GM12864 (cell line): ENCODE results near the gene CYLD.

ENCODE experiments used
- DNase-seq: peaks from one replicate; pipeline ENCODE4 v3.0.0-alpha.2; 2011; ENCODE audit warnings: low read depth
- H3K4me3 ChIP-seq: 2 replicates; pipeline ENCODE4 v1.5.1; 2011; ENCODE audit warnings: mild to moderate bottlenecking, low read depth, low read length, control low read depth
- TF ChIP-seq, protein P1 (sequence below): IDR thresholded peaks from 2 replicates; pipeline ENCODE4 v1.5.1; 2011; ENCODE audit warnings: low read depth, mild to moderate bottlenecking, moderate library complexity, low read length, control low read depth, inconsistent platforms; ENCODE audit errors: missing control alignments

Gene CYLD

DNA sequence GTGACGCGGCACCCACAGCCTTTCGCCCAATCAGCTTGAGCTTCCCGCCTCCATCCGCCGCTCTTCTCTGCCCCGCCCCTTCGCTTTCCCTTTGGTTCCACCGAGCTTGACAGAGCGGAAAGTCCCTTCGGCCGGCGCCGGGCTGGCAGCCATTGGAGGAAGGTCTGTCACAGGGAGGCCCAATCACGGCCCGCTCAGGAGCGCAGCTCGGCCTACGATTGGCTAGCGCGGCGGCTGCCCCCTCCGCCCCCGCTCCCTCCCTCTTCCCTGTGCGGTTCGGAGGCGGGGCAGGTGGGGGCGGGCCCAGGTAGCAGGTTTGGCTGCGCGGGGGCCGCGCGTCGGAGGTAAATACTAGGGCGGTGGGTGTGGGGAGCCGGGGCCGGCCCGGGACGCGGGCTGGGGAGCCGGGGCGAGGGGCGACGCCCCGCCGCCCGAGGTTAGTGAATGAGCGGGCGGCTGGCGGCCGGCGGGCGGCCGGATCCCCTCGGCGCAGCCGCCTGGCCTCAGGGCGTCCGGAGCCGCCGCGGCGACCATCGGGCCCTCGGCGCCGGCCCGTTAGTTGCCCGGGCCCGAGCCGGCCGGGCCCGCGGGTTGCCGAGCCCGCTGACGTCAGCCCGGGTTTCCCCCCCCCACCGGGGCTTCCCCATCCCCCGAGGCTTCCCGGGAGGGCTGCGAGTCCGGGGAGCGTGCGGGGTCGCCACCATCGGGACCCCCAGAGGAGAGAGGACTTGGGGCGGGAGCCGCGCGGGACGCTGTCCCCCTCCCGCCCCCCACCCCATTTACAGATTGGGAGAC, at the start of gene CYLD:
CYLD (plus strand) TSS at position 306 of the 795 bp plus-strand sequence. CDS start 7,613 bp downstream, outside the sequence.
- TF ChIP-seq, protein P1, sequence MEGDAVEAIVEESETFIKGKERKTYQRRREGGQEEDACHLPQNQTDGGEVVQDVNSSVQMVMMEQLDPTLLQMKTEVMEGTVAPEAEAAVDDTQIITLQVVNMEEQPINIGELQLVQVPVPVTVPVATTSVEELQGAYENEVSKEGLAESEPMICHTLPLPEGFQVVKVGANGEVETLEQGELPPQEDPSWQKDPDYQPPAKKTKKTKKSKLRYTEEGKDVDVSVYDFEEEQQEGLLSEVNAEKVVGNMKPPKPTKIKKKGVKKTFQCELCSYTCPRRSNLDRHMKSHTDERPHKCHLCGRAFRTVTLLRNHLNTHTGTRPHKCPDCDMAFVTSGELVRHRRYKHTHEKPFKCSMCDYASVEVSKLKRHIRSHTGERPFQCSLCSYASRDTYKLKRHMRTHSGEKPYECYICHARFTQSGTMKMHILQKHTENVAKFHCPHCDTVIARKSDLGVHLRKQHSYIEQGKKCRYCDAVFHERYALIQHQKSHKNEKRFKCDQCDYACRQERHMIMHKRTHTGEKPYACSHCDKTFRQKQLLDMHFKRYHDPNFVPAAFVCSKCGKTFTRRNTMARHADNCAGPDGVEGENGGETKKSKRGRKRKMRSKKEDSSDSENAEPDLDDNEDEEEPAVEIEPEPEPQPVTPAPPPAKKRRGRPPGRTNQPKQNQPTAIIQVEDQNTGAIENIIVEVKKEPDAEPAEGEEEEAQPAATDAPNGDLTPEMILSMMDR, result no peak
- peak within 1 kb of the TSS; percentile 91 for H3K4me3 ChIP-seq
- peak; percentile 98 for DNase-seq

DNA sequence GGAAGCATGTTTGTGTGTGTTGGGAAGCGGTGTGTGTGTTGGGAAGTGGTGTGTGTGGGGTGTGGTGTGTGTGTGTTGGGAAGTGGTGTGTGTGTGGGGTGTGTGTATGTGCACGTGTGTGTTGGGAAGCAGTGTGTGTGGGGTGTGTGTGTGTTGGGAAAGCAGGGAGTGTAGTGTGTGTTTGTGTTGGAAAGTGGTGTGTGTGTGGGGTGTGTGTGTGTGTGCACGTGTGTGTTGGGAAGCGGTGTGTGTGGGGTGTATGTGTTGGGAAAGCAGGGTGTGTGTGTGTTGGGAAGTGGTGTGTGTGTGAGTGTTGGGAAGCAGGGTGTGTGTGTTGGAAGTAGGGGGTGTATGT, 49.3 kb upstream of the CYLD start:
- H3K4me3 ChIP-seq, result no peak overlapping the region
- TF ChIP-seq, protein P1, result no peak
- DNase-seq, result no peak

DNA sequence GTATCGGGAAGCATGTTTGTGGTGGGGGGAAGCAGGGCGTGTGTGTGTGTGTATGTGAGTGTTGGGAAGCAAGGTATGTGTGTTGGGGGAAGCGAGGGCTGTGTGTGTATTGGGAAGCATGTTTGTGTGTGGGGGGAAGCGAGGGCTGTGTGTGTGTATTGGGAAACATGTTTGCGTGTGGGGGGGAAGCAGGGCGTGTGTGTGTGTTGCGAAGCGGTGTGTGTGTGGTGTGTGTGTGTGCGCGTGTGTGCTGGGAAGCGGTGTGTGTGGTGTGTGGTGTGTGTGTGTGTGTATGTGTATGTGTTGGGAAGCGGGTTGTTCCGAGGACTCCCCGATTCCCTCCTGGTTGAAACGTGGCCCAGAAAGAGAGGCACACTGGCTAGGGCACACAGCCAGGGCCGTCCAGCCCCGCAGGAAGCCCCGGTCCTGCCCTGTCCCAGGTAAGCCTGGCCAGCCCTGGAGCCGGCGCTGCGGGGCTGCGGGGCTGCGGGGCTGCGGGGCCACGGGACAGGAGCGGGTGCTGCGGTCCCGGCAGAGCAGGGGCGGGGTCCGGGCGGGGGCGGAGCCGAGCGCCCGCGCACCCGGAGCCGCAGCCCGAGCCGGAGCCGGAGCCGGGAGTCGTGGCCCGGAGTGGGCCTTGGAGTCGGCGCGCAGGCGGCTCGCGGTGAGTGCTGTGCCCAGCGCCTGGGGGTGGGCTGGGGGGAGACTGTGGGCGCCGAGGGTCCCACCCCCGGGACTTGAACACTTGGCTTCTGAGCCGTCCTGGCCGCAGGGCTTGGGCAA, 48.7 kb upstream of the CYLD start, which contains the start of gene NOD2:
NOD2 (plus strand) TSS at position 608 of the 783 bp plus-strand sequence. CDS start 5,890 bp downstream, outside the sequence.
- DNase-seq, result no peak
- peak within 1 kb of the TSS; percentile 50 for H3K4me3 ChIP-seq
- TF ChIP-seq, protein P1, result no peak

DNA sequence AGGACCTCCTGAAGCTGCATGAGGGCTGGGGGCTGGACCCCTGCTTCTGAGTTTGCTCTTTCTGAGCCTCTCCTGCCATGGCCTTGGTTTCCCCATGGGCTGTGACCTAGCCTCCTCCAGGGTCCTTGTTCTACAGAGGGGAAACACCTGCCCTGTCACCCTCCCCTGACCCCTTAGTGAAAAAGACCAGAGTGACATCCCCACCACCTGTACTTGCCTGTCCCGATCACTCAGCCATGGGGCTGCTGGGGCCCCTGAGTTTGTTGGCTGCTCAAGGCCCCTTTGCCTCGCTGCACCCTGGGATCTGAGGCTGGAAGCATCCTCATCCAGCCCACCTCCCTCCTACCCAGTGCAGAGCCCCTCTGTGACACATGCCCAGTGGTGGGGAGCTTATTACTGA, 47.7 kb upstream of the CYLD start:
- H3K4me3 ChIP-seq, result peak overlapping the region; percentile 50
- no peak for DNase-seq
- TF ChIP-seq, protein P1, result no peak

DNA sequence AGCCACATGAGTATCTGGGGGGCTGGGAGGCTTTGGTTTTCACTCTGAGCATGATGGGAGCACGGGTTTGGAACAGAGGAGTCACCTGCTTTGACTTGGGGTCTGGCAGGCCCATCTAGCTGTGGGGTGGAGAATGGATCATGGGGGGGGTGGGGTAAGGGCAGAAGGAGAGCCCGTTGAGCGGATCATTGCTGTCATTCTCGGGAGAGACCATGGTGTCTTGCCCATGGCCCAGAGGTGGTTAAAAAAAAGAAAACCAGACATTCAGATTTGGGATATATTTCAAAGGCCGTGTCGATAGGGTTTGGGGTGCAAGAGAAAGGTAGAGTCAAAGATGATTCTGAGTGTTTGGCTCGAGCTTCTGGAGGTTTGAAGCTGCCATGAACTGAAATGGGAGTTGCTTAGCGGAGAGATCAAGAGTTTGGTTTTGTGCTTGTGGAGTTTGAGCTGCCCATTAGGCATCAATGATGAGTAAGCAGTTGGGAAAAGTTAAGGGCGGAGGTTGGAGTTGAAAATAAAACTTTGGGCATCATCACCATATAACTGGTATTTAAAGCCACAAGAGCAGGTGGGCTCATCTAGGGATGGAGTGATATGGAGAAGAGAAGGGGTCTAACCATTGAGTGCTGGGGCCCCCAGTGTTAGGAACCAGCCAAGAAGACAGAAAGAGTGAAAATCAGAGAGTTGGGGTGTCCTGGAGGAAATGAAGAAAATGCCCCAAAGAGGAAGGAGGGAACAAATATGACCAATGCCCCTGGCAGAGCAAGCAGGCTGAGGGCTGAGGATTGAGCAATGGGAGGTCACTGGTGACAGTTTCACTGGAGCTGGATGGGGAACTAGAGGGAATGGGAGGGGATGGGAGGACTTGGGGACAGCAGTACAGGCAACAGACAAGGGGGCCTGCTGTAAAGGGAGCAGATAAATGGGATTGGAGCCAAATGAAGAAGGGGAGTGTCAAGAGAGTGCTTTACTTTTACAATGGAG, 46.6 kb upstream of the CYLD start:
- H3K4me3 ChIP-seq, result no peak overlapping the region
- TF ChIP-seq, protein P1, result no peak
- no peak for DNase-seq

DNA sequence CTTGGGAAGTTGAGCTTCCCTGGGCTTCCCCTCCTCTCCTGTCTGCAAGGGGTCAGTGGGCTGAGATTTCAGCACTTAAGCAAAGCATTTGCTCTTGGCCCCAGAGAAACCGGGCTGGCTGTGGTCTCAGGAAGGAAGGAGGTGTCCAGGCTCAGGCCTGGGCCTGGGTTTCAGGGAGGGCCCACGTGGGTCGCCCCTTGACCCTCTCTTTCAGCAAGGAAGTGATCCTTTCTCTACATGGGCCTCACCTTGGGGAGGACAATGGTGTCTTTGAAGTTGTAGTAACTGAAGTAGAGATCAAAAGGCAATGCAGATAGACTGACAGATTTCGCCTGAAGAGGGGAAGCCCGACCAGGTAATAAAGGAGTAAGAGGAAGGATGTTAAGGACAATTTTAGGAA, 45.8 kb upstream of the CYLD start:
- no peak for DNase-seq
- TF ChIP-seq, protein P1, result no peak
- no peak overlapping the region for H3K4me3 ChIP-seq
